ENCODE data around the gene ITGBL1.

DNA sequence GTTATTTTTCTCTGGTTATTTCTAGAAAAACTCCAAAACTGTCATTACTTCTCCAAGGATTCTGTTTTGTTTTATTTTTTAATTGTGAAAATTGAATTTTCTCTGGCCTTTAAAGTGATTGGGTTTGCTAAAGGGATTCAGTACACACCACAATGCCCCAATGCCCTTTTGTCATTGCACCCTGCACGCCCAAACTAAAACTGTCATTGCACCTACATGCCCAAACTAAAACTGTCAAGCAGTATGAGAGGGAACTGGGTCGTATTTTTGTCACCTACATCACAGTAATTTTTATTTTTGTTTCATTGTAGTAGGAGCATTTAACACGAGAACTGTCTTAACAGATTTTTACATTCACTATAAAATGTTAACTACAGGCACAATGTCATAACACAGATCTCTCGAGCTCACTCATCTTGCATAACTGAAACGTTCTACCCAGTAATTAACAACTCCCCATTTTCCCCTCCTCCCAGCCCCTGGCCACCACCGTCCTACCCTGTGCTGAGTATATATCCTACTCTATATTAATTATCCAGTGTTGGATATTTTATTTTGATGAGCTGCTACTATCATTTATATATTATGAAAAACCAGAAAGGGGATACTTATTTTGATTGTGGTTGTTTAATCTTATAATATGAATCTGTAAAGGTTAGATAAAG, 43.4 kb upstream of the ITGBL1 start:
- TF ChIP-seq, protein P1, sequence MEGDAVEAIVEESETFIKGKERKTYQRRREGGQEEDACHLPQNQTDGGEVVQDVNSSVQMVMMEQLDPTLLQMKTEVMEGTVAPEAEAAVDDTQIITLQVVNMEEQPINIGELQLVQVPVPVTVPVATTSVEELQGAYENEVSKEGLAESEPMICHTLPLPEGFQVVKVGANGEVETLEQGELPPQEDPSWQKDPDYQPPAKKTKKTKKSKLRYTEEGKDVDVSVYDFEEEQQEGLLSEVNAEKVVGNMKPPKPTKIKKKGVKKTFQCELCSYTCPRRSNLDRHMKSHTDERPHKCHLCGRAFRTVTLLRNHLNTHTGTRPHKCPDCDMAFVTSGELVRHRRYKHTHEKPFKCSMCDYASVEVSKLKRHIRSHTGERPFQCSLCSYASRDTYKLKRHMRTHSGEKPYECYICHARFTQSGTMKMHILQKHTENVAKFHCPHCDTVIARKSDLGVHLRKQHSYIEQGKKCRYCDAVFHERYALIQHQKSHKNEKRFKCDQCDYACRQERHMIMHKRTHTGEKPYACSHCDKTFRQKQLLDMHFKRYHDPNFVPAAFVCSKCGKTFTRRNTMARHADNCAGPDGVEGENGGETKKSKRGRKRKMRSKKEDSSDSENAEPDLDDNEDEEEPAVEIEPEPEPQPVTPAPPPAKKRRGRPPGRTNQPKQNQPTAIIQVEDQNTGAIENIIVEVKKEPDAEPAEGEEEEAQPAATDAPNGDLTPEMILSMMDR (IDR thresholded peaks at IDR 0.05; ENCODE audit: extremely low read depth in 1 of 2, insufficient read depth in 1 of 2, low read depth in 1 of 2, low read length in 2 of 2): no peak
- TF ChIP-seq FOS (IDR thresholded peaks at IDR 0.05; ENCODE audit: borderline replicate concordance, insufficient read depth, low read length) (no peak), POLR2AphosphoS5 (IDR thresholded peaks at IDR 0.05; ENCODE audit: insufficient read depth, low read depth, low read length) (no peak)

Data from endothelial cell of umbilical vein (primary cell).